ENCODE results near the gene SDHC. TPM values are rescaled to one million over a fixed set of nuclear protein-coding genes. Genes with fewer than 3 reads are reported as not detected.
A peak's percentile ranks its signal among the peaks of the same experiment; 100 is the strongest.

SDHC gene
- total and polyA plus RNA-seq, 2 of the 13 experiments (the other 11 are each of a cell fraction or from before 2014, with no cell fraction given) = 27.1 to 229 TPM

DNA sequence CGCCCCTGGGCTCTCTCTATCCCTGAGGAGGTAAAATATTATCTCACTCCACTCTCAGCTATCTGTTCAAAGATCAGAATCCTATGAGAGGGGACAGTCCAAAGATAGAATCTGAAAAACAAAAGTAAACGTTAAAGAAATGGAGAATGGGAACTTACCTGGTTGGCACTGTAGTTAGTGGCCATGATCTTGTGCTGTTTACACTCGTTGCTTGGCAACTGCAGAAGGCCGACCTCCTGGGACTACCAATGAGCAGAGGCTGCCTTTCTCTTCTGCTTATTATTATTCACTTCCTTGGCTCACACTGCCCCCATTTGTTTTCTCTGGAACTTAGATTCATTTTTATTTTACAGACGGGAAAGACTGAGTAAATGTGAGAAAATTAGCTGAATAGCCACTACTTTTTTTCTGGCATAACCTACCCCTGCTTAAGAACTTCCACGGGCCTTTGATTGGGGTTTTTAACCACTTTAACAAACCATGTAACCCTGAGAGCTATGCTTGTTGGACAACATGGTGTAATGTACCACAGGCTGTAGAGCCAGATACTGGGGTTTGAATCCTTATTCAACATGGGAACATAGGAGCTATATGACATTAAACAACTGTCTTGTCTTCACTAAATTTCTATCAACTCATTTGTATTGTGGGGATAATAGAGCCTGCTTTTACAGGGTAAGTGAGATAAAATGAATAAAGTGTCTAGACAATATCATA is 53.7 kb downstream of the SDHC start, which contains the start of gene CFAP126 (continued):
- TF ChIP-seq, protein P1, sequence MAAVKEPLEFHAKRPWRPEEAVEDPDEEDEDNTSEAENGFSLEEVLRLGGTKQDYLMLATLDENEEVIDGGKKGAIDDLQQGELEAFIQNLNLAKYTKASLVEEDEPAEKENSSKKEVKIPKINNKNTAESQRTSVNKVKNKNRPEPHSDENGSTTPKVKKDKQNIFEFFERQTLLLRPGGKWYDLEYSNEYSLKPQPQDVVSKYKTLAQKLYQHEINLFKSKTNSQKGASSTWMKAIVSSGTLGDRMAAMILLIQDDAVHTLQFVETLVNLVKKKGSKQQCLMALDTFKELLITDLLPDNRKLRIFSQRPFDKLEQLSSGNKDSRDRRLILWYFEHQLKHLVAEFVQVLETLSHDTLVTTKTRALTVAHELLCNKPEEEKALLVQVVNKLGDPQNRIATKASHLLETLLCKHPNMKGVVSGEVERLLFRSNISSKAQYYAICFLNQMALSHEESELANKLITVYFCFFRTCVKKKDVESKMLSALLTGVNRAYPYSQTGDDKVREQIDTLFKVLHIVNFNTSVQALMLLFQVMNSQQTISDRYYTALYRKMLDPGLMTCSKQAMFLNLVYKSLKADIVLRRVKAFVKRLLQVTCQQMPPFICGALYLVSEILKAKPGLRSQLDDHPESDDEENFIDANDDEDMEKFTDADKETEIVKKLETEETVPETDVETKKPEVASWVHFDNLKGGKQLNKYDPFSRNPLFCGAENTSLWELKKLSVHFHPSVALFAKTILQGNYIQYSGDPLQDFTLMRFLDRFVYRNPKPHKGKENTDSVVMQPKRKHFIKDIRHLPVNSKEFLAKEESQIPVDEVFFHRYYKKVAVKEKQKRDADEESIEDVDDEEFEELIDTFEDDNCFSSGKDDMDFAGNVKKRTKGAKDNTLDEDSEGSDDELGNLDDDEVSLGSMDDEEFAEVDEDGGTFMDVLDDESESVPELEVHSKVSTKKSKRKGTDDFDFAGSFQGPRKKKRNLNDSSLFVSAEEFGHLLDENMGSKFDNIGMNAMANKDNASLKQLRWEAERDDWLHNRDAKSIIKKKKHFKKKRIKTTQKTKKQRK (IDR thresholded peaks at IDR 0.05; ENCODE audit: low read length) = no peak
- TF ChIP-seq, protein P2, sequence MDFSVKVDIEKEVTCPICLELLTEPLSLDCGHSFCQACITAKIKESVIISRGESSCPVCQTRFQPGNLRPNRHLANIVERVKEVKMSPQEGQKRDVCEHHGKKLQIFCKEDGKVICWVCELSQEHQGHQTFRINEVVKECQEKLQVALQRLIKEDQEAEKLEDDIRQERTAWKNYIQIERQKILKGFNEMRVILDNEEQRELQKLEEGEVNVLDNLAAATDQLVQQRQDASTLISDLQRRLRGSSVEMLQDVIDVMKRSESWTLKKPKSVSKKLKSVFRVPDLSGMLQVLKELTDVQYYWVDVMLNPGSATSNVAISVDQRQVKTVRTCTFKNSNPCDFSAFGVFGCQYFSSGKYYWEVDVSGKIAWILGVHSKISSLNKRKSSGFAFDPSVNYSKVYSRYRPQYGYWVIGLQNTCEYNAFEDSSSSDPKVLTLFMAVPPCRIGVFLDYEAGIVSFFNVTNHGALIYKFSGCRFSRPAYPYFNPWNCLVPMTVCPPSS (IDR thresholded peaks at IDR 0.05) = no peak
- TF ChIP-seq PRMT3 (CRISPR knock-in tag; IDR thresholded peaks at IDR 0.05; ENCODE audit: borderline replicate concordance, low read depth) (no peak), ZNF773 (CRISPR knock-in tag; IDR thresholded peaks at IDR 0.05; ENCODE audit: borderline replicate concordance) (no peak), ZNF207 (IDR thresholded peaks at IDR 0.05; ENCODE audit: borderline replicate concordance) (no peak), ZNF292 (CRISPR knock-in tag; IDR thresholded peaks at IDR 0.05; ENCODE audit: borderline replicate concordance, low read depth) (no peak), ZFAT (CRISPR knock-in tag; conservative IDR thresholded peaks at IDR 0.05) (no peak), ZEB1 (IDR thresholded peaks at IDR 0.05; ENCODE audit: insufficient replicate concordance, low read depth) (peak; percentile 23), ZSCAN21 (CRISPR knock-in tag; IDR thresholded peaks at IDR 0.05; ENCODE audit: borderline replicate concordance) (no peak), ZNF180 (CRISPR knock-in tag; IDR thresholded peaks at IDR 0.05; ENCODE audit: borderline replicate concordance, low read depth) (no peak), HOXA3 (CRISPR knock-in tag; IDR thresholded peaks at IDR 0.05) (no peak; the same call in 1 of the 2 replicates), TOE1 (CRISPR knock-in tag; IDR thresholded peaks at IDR 0.05) (no peak), ZC3H4 (CRISPR knock-in tag; IDR thresholded peaks at IDR 0.05; ENCODE audit: borderline replicate concordance) (no peak), MIER3 (CRISPR knock-in tag; IDR thresholded peaks at IDR 0.05; ENCODE audit: borderline replicate concordance) (peak; percentile 51; the same call in 1 of the 2 replicates)
- TF ChIP-seq, protein P3, sequence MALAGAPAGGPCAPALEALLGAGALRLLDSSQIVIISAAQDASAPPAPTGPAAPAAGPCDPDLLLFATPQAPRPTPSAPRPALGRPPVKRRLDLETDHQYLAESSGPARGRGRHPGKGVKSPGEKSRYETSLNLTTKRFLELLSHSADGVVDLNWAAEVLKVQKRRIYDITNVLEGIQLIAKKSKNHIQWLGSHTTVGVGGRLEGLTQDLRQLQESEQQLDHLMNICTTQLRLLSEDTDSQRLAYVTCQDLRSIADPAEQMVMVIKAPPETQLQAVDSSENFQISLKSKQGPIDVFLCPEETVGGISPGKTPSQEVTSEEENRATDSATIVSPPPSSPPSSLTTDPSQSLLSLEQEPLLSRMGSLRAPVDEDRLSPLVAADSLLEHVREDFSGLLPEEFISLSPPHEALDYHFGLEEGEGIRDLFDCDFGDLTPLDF (CRISPR knock-in tag; IDR thresholded peaks at IDR 0.05) = no peak
- TF ChIP-seq, protein P4, sequence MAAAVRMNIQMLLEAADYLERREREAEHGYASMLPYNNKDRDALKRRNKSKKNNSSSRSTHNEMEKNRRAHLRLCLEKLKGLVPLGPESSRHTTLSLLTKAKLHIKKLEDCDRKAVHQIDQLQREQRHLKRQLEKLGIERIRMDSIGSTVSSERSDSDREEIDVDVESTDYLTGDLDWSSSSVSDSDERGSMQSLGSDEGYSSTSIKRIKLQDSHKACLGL (CRISPR knock-in tag; IDR thresholded peaks at IDR 0.05) = no peak
- TF ChIP-seq, protein P5, sequence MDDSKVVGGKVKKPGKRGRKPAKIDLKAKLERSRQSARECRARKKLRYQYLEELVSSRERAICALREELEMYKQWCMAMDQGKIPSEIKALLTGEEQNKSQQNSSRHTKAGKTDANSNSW (CRISPR knock-in tag; IDR thresholded peaks at IDR 0.05; ENCODE audit: borderline replicate concordance) = no peak
- TF ChIP-seq, protein P6, sequence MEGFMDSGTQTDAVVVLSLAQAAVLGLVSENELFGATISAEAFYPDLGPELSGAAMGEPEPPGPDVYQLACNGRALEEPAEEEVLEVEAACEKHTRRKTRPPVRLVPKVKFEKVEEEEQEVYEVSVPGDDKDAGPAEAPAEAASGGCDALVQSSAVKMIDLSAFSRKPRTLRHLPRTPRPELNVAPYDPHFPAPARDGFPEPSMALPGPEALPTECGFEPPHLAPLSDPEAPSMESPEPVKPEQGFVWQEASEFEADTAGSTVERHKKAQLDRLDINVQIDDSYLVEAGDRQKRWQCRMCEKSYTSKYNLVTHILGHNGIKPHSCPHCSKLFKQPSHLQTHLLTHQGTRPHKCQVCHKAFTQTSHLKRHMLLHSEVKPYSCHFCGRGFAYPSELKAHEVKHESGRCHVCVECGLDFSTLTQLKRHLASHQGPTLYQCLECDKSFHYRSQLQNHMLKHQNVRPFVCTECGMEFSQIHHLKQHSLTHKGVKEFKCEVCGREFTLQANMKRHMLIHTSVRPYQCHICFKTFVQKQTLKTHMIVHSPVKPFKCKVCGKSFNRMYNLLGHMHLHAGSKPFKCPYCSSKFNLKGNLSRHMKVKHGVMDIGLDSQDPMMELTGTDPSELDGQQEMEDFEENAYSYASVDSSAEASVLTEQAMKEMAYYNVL (CRISPR knock-in tag; IDR thresholded peaks at IDR 0.05; ENCODE audit: borderline replicate concordance) = peak; percentile 85
